HepG2 (cell line): ENCODE measurements around the gene NFYB. TPM values are rescaled to one million over a fixed set of nuclear protein-coding genes. Genes with fewer than 3 reads are reported as not detected.

Experiments
- CBX5 ChIP-seq: sonication (generic); formaldehyde crosslinking; IDR thresholded peaks from 2 replicates; pipeline ENCODE4 v1.4.0; 2020; ENCODE audit warnings: missing genetic modification reagents, borderline replicate concordance
- CEBPZ ChIP-seq: IDR thresholded peaks from 2 replicates; pipeline ENCODE4 v1.6.1; 2012; ENCODE audit warnings: low read length, improper control_type of control experiment
- CSRNP1 ChIP-seq: sonication (generic); formaldehyde crosslinking; IDR thresholded peaks from 2 replicates; pipeline ENCODE4 v1.8.1; 2023; ENCODE audit warnings: mild to moderate bottlenecking, missing genetic modification reagents
- GRHL1 ChIP-seq: sonication (generic); formaldehyde crosslinking; conservative IDR thresholded peaks from 2 replicates; pipeline ENCODE4 v1.8.0; 2022; ENCODE audit warnings: missing genetic modification reagents
- JDP2 ChIP-seq: sonication (generic); formaldehyde crosslinking; IDR thresholded peaks from 2 replicates; pipeline ENCODE4 v1.8.1; 2022; ENCODE audit warnings: missing genetic modification reagents, borderline replicate concordance
- MED8 ChIP-seq: sonication (generic); formaldehyde crosslinking; IDR thresholded peaks from 2 replicates; pipeline ENCODE4 v1.8.1; 2023; ENCODE audit warnings: mild to moderate bottlenecking, missing genetic modification reagents; ENCODE audit not compliant: insufficient replicate concordance
- PAXIP1 ChIP-seq: sonication (generic); formaldehyde crosslinking; conservative IDR thresholded peaks from 2 replicates; pipeline ENCODE4 v1.4.0; 2020; ENCODE audit warnings: mild to moderate bottlenecking, missing genetic modification reagents, moderate library complexity
- SATB2 ChIP-seq: sonication (generic); formaldehyde crosslinking; IDR thresholded peaks from 2 replicates; pipeline ENCODE4 v1.5.0; 2020; ENCODE audit warnings: missing genetic modification reagents
- SMARCC2 ChIP-seq: fragments of 450-650 bp; IDR thresholded peaks from 2 replicates; pipeline ENCODE4 v1.6.1; 2017; ENCODE audit warnings: antibody characterized with exemption, mild to moderate bottlenecking
- TBX2 ChIP-seq: sonication (generic); formaldehyde crosslinking; IDR thresholded peaks from 2 replicates; pipeline ENCODE4 v1.5.0; 2020; ENCODE audit warnings: missing genetic modification reagents, mild to moderate bottlenecking, borderline replicate concordance
- TEAD2 ChIP-seq: sonication (generic); formaldehyde crosslinking; IDR thresholded peaks from 2 replicates; pipeline ENCODE4 v1.9.0; 2021; ENCODE audit warnings: missing genetic modification reagents
- THAP11 ChIP-seq: IDR thresholded peaks from 2 replicates; pipeline ENCODE4 v1.6.1; 2016; ENCODE audit warnings: missing biosample characterization, missing genetic modification reagents
- ZBTB42 ChIP-seq: sonication (generic); formaldehyde crosslinking; IDR thresholded peaks from 2 replicates; pipeline ENCODE4 v1.5.0; 2020; ENCODE audit warnings: mild to moderate bottlenecking, missing genetic modification reagents
- ZNF678 ChIP-seq: sonication (generic); formaldehyde crosslinking; IDR thresholded peaks from 2 replicates; pipeline ENCODE4 v1.4.0; 2020; ENCODE audit warnings: mild to moderate bottlenecking, missing genetic modification reagents
- ZNF737 ChIP-seq: sonication (generic); formaldehyde crosslinking; IDR thresholded peaks from 2 replicates; pipeline ENCODE4 v1.5.0; 2020; ENCODE audit warnings: missing genetic modification reagents, mild to moderate bottlenecking, borderline replicate concordance
- ZNF761 ChIP-seq: sonication (generic); formaldehyde crosslinking; conservative IDR thresholded peaks from 2 replicates; pipeline ENCODE4 v1.4.0; 2020; ENCODE audit warnings: mild to moderate bottlenecking, missing genetic modification reagents
- ZNF781 ChIP-seq: sonication (generic); formaldehyde crosslinking; IDR thresholded peaks from 2 replicates; pipeline ENCODE4 v1.5.1; 2020; ENCODE audit warnings: borderline replicate concordance, mild to moderate bottlenecking, missing genetic modification reagents; ENCODE audit errors: not compliant biosample characterization
- polyA plus RNA-seq, 8 experiments: library from polyadenylated mRNA; depleted of rRNA in 3 of 8; stranded (reverse) in 7 of 8; unstranded in 1 of 8; fragments of >200 nt; fragmentation: Illumina TruSeq in 4 of 8; extraction: Trizol in 4 of 8; gene quantifications; 2 replicates each; pipeline versions ENCODE4 v1.2.1 to v1.2.3, GENCODE V29; 2011 to 2016; ENCODE audit warnings: low read depth in 4 of 8, missing spikeins in 1 of 8, mixed read lengths in 1 of 8; ENCODE audit not compliant: insufficient read depth in 1 of 8
- total RNA-seq, 5 experiments: library from RNA; depleted of rRNA; stranded (reverse); fragments of >200 nt; fragmentation: Illumina TruSeq; extraction: Trizol; gene quantifications; 2 replicates each; pipeline ENCODE4 v1.2.3, GENCODE V29; 2016; ENCODE audit warnings: low read depth in 1 of 5

The NFYB gene
- total and polyA plus RNA-seq, 2 of the 13 experiments (the other 11 are each of a cell fraction or from before 2014, with no cell fraction given) = 18.7 to 36.6 TPM

- TF ChIP-seq TBX2 (CRISPR knock-in tag) (peak; percentile 60; the same call in 1 of the 2 replicates), SMARCC2 (no peak), GRHL1 (CRISPR knock-in tag) (no peak), MED8 (CRISPR knock-in tag) (no peak), JDP2 (CRISPR knock-in tag) (no peak), ZBTB42 (CRISPR knock-in tag) (0 out of 2 replicates have a peak, but pooled peaks have one; percentile 64), CBX5 (CRISPR knock-in tag) (no peak), ZNF678 (no peak), ZNF781 (CRISPR knock-in tag) (peak; percentile 93), ZNF761 (0 out of 2 replicates have a peak, but pooled peaks have one; percentile 11), TEAD2 (CRISPR knock-in tag) (peak; percentile 21; the same call in 1 of the 2 replicates), PAXIP1 (CRISPR knock-in tag) (no peak), CEBPZ (no peak), ZNF737 (CRISPR knock-in tag) (no peak), SATB2 (no peak), CSRNP1 (peak; percentile 78; the same call in 1 of the 2 replicates), THAP11 (CRISPR knock-in tag) (peak; percentile 73)
These were observed at the start of gene NFYB (continued) for GRCh38 chr12:104137902-104138796.
